Hematopoietic multipotent progenitor cell treated with erythropoietin and hydrocortisone succinate and interleukin-3 and kit ligand, for 15 days (in vitro differentiated cells): ENCODE results near the gene ECT2.
"Not testable (repeated sequence)": the region's sequence is repeated elsewhere in the genome, so short reads cannot be mapped to it uniquely, and the experiment has no call there.

Experiments used
- DNase-seq: peaks from one replicate; pipeline ENCODE4 v3.0.0-alpha.2; 2015; ENCODE audit warnings: low spot score

Gene ECT2

DNA sequence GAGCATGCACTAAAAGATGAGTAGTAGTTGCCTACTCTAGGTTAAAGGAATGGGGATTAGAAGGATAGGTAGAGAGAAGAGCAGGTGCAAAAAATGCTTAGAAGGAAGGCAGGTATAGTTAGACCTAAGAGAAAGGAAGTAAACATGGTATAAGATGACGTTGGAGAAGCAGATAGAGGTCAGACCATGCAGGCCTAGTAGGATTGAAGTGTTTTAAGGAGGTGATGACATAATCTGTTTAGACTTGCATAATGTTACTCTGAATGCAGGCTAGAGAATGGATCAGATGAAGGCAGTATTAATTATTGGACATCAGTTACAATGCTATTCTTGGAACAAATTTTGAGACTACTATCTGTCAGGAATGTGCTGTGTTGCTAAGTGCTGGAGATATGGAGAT is 11.1 kb upstream of the ECT2 start:
- DNase-seq, result no peak

DNA sequence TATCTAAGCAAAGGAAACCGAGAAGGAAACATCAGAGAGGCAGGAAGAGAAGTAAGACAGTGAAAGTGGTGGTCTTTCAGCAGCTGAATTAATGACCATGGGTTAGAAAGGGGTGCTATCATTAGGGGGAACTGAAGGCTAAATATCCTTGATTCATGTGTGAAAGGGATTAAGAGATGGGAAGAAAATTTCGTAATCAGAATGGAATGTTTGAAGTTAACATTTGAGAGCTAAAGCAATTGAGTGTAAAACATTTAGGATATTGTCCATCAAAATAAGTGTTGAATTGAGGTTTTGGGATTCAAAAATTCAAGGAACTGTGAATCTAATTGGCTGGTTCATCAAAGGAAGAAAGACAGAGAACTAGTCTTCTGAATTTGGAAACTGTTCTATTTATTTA is 4.1 kb upstream of the ECT2 start:
- no peak for DNase-seq

DNA sequence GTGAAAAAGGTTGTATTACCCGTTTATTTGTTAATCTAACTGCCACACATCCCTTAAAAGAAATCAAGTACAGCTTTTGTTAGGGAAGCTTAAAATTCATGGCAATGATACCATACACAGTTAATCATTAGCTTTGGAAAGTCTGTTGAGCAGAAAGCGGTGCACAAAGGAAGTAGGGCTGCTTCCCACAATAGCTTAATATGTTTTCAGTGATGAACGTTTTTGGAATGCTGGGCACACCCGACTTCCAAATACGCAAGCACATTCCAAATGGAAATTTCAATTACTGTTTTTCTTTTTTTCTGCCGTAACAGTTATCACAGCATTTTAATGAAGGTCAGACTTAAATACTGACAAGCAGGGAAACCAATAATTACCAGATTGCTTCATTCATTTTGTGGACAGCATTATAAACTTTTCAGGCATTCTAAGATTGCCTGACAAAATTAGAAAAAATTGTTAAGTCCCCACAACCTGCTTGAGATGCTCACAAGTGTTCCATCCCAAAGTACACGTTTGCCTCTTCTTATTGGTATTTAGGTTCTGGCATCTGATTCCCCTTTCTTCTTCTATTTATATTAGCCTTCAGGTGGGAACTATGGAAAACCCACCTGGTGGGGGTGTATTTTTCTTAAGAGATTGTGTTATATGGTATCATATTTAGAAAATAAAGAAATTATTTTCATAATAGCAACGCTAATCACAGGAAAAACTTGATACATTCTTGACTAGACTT is 1.1 kb upstream of the ECT2 start:
- DNase-seq, result no peak

DNA sequence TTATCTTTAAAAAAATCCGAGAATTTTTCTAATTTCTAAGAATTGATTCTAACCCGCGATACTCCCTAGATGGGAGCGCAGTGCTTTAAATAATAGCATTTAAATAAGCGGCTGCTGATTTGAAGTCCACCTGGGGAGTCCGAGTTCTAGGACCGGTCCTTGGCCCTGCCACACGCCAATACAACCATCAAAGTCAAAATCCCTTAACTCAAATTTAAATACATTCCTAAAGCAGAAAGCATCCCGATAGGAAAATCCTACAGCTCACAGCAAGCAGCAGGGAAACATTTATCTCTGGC is 508 bp upstream of the ECT2 start:
- no peak for DNase-seq

DNA sequence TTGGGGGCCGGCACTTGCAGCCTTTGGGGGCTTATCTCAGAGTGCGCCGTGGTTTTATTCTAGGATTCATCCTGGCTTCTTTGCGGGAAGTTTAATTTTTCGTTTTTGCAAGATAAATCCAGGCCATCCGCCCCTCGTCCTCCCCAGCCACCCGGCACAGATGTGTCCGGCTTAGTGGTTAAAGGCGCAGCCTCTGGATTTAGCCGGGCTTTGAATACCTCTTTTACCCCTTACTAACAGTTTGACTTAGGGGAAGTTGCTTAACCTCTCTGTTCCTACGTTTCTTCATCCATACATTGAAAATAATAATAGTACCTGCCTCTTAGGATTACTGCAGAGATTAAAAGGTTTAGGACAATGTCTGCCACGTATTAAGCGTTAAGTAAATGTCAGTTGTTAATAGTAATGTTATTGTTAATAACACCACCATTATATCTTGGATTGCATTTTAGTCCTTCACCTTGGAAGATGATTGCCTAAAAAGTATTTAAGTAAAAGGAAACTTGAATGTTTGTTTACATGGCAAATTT is 714 bp downstream of the ECT2 start:
- peak; percentile 23 for DNase-seq

DNA sequence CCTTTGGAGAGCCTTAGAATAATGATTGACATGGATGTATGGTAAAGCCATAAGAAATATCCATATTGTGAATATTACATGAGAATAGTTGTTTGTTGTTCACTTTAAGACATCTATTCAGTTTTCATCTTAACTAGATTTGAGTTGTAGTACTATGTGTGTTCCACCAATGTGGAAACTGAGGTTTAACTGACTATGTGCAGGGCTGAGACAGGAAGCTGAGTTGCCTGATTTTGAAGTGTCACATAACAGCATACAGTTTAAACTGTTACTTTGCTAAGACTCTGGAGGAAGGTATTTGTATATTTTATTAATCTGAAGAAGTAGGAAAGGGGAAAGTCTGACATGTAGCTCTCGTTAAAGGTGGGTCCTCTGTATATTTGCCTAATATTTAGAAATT is 2.1 kb downstream of the ECT2 start:
- DNase-seq, result no peak

DNA sequence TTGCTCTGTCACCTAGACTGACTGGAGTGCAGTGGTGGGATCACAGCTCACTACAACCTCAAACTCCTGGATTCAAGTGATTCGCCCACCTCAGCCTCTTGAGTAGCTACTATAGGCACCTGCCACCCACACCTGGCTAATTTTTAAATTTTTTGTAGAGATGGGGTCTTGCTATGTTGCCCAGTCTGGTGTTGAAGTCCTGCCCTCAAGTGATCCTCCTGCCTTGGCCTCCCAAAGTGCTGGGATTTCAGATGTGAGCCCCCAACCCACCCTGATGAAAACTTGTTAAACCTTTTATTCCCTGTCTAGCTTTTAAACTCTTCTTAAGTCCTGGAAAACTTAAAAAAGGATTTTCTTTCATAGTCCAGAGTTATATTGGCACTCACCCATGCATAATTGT is 2.6 kb downstream of the ECT2 start:
- DNase-seq, result no peak

DNA sequence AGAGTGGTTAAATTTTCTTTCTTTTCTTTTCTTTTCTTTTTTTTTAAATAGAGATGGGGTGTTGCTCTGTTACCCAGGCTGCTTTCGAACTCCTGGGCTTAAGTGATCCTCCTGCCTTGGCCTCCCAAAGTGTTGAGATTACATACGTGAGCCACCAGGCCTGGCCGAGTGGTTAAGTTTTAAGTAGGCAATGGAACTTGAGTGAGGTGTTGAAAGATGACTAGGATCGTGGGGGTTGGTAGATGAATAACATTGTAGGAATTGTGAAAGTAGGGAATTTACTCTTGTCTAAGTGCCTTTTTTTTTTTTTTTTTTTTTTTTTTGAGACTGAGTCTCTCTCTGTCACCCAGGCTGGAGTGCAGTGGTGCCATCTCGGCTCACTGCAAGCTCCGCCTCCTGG is 9.9 kb downstream of the ECT2 start:
- DNase-seq, result not testable (repeated sequence)

DNA sequence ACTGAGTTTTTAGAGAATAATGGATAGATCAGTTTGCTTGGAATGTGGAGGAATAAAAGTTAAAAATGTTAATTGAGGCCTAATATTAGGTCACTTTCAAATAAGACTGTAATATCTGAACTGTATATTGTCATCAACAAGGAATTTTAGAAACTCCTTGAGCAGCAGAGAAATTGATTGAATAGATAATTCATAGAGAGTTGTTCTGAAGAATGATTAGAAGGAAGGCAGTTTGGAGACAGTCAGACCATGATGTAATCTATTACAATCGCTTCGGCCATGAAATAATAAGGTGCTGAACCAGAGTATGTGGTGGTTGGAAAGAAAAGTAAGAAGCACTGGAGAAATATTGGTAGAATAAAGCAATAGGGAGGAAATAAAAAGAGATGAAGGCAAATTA is 15.7 kb downstream of the ECT2 start:
- no peak for DNase-seq

DNA sequence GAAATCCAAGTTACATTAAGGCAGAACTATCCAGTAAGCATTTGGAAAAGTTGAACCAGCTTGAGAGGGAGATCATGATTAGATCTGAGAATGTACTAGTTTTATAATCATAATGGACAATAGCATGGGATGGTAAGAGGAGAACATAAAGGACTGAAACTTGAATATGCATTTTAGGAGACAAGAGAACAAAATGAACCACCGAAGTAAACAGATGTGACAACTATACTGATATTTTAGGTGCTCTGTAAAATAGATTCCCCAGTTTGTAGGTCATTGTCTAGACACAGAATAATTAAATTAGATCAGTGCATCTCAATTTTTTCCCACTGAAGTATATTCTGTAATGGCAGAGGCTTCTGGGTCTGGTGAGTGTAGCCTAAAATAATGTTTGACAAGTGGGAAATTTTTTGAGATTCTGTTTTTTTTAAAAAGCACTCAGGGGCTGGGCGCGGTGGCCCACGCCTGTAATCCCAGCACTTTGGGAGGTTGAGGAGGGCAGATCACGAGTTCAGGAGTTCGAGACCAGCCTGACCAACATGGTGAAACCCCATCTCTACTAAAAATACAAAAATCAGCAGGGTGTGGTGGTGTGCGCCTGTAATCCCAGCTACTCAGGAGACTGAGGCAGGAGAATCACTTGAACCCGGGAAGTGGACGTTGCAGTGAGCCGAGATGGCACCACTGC is 16.3 kb downstream of the ECT2 start:
- DNase-seq, result no peak

DNA sequence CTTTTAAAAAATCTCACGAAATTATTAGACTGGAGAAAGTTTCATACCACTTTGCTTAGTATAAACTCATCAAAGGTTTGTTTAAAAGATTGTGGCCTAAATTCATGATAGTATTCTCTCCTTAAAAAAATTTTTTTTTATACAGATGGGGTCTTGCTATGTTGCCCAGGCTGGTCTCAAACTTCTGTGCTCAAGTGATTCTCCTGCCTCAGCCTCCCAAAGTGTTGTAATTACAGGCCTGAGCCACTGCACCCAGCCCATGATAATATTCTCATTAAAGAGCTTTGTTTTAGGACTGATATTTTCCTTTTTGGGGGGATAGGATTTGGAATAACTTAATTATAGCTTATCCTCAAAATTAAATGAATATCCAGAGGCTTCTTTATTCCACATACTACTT is 19.9 kb downstream of the ECT2 start:
- DNase-seq, result no peak

DNA sequence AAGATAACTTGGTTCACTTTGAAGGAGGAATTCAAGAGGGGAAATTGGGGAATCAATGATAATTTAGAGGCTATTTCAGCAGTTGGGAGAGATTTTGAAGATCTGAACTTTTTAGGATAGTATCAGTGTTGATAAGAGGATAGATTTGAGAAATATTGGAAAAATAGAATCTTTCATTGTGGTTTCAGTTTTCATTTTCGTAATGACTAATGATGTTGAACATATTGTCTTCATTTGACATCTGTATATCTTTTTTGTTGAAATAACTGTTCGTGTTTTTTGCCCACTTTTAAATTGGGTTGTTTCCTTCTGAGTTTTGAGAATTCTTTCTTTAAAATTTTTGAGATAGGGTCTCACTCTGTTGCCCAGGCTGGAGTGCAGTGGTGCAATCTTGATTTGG is 21.1 kb downstream of the ECT2 start:
- DNase-seq, result no peak

DNA sequence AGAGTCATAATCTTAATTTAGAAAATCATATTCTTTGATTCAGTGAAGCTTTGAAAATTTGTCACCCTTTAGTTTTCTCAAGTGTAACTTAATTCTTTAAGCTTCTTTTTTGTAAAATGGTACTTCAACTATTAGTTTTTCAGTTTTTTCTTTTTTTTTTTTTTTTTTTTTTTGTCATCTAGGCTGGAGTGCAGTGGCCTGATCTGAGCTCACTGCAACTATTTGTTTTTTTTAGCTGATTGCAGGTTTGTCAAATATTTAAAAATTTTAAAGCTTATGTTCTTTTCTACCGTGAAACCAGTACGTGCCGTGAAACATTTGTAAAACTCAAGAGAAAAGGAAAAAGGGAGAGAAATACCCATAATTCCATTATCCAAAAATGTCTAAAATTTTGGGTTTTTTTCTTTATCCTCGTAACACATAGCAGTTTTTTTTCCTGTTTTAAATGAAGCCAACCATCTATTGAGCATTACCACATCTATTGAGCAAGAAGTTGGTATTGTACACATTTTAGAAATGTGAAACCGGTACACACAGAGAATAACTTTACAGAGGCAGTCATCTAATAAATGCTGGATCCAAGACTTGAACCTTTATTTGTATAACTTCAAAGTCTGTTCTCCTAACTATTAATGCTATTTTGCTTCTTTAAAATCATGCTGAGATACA is 25.7 kb downstream of the ECT2 start:
- no peak for DNase-seq

DNA sequence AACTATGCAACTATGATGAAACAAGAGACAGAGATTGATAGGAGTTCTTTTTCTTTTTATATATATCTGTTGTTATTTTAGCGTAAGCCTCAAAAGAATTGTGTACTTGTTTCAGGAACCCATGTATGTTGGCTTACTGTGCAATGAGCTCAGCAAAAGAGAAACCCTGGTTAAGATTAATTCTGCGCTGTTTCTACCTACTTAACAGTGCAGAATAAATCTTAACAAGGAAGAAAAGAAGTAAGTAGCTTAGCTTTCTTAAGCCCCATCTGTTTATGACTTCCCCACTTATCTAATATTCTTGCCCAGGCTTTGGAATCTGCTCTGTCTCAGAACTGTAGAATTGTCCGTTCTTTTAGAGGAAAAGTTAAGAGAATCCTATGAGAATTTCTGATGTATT is 27.4 kb downstream of the ECT2 start:
- DNase-seq, result no peak

DNA sequence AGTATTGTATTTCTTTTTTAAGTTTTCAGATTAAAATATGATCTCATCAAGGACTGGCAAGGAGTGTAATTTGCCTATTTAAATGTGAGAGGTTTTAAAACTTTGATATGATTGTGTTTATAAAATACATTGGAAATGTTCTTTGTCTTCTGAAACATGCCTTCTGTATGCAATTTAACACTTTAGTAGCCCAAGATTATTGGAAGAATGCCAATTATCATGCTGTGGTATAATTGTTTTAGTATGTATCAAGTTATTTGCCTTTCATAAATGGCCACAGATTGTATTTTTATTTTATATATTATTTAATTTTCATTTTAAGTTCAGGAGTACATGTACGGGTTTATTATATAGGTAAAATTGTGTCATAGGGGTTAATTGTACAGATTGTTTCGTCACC is 31.7 kb downstream of the ECT2 start:
- peak; percentile 9 for DNase-seq

DNA sequence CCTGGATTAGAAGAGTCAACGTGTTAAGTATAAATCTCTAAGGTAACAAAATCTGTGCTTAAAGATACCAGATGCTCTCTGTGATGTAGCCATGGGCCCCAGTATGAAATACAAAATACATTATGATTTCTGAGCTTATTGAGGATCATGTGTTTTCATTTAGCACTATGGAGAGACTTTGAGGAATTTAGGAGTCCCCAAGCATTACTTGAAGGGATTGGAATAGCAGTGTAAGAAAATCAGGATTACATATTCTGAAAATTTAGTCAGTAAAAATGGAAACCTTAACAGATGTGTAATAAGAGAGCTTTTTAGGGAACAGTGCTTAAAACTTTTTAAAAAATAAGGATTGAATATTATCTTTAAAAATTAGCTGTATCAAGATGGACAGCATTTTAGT is 35.5 kb downstream of the ECT2 start:
- no peak for DNase-seq

DNA sequence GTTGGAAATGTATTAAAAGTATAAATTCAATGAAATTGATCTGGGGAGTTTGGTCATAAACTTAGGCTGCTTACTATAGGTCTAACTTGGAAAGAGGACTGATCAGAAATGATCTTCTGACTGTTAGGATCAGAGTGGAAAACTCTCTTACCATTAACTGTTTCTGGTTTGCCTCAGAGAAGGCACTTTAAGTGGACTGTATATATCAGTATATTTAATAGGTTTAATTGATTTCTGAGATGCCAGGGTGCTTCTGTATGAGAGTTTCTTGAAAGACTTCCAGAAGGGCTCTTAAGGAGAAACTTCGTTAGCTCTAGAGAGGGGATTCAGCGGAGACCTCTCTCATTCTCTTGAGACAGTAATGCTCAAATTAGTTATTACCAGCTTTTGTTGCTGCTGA is 36.5 kb downstream of the ECT2 start:
- no peak for DNase-seq

DNA sequence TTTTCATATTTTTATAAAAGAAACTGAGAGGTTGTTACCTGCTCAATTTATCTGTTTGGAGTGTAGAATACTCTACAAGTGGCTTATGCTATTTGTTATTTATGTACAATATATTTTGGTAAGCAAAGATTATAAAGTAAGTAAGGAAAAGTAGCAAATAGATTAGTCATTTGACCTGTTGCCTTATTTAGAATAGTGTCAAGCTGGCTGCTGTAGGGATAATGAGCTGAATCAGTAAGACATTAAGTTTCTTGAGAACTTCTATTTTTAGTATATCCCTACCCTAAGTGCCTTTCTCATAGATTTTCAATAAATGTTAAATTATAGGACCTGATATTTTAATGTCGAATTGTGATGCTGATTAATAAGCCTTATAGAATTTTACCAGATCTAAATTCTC is 37.2 kb downstream of the ECT2 start:
- no peak for DNase-seq

DNA sequence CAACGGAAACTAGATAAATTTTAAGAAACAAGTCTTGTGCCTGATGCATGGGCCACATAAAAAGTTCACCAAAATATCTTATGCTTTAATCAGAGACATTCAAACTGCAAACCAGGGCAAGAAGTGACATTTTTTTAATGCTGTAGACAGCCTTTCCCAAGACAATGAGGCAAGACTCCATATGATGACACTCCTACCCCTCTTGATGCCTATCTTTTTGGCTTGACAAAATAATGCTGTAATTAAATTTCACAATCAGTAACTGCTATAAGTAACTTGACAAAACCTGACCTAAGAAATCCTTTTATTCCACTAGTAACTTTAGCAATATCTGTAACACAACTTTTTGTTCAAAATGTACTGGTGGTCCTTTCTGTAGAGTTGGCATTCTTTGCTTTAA is 48.7 kb downstream of the ECT2 start:
- no peak for DNase-seq

DNA sequence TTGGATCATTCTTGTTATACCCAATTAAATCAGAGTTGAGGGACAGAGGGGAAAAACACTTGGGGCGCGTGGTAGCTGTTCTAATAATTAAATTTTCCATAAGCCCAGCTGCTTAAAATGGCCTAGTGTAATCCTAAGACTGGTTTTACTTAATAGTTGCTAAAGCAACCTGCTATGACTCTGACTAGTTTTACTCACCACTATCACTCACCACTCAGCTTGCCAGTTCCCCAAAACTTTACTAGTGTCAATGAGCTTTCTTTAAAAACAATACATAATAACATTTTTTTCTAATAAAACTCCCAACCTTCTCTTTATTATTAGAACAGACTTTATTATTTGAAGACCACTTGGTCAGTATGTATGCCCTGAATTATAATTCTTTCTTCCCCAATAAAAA is 49.6 kb downstream of the ECT2 start:
- DNase-seq, result no peak

DNA sequence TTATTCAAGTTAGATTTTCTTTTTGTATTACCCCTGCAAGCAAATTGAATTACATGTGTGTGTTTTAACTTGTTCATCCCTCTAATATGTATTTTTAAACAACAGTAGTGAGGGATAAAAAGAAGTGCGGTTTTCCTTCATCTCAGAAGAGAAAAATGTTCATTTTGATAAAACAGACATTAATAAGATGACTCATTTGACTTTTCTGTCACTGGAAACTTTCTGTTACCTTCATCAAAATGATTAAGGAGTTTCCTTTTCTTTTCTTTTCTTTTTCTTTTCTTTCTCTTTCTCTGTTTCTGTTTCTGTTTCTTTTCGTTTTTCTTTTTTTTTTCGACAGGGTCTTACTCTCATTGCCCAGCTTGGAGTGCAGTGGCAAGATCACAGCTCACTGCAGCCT is 53.0 kb downstream of the ECT2 start:
- no peak for DNase-seq

DNA sequence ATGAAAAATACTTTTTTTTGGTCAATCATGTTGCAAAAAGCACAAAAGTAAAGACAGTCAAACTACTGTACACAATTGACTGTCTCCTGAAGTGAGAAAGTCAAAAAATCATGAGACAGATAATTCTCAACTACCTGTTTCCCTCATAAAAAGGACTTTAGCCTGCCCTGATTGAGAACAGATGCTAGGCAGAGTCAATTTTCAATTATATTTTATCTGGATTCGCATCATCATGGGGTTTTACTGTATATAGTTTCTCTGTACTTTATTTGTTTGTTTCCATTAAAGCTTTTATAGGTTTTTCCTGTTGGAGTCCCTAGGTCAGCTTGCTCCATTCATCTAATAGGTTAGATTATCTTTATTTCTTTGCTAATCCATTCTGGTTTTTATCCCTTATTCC is 53.8 kb downstream of the ECT2 start:
- DNase-seq, result no peak

DNA sequence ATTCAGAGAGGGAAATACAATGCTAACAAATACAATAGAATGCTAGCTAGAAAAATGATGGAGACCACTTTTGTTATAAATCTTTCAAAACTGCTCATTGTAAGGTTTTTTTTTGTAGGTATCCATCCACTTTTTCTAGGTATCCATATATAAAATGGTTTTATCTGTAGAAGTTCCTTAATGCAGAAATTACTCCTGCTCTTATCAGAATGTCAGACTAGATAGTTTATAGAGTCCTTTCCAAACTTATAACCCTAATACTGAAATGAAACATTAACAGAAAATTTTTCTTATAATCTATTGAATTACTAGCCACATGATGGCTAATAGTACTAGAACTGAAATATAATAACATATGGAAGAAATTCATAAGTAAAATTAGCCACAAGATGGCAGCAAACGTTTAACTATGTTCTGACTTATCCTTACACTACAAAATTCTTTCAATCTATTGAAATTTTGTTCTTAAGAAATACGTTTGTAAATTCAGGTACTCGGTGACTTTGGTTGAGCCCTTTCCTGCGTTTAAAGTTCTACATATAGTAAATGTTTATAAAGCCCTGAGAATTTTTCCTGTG is 58.5 kb downstream of the ECT2 start:
- DNase-seq, result peak; percentile 30
